K562 (cell line): Measurements from ENCODE around the gene SHISA4. TPM values are rescaled to one million over a fixed set of nuclear protein-coding genes. Genes with fewer than 3 reads are reported as not detected.

ENCODE experiments used
- BRD9 ChIP-seq: fragments of 450-650 bp; IDR thresholded peaks from 2 replicates; pipeline ENCODE4 v1.6.1; 2018; ENCODE audit warnings: low read depth; ENCODE audit not compliant: partially characterized antibody
- NCOA6 ChIP-seq: fragments of 450-650 bp; IDR thresholded peaks from 2 replicates; pipeline ENCODE4 v1.6.1; 2017; ENCODE audit warnings: mild to moderate bottlenecking
- PBX2 ChIP-seq, 2 experiments: IDR thresholded peaks in 1 of 2; conservative IDR thresholded peaks in 1 of 2; 2 replicates each; pipeline ENCODE4 v1.6.1; 2016; ENCODE audit warnings: low read depth in 2 of 2, mild to moderate bottlenecking in 1 of 2, missing compliant biosample characterization in 1 of 2, missing genetic modification characterization in 1 of 2, moderate library complexity in 1 of 2
- PTBP1 ChIP-seq: fragments of 200-400 bp; formaldehyde crosslinking; IDR thresholded peaks from 2 replicates; pipeline ENCODE4 v1.6.1; 2017; ENCODE audit warnings: low read depth, low read length
- SMAD4 ChIP-seq: fragments of 250-450 bp; sonication (Bioruptor Pico); conservative IDR thresholded peaks from 2 replicates; pipeline ENCODE4 v1.8.0; 2021; ENCODE audit warnings: inconsistent platforms, mild to moderate bottlenecking, moderate library complexity
- TFAP4 ChIP-seq: sonication (generic); formaldehyde crosslinking; IDR thresholded peaks from 2 replicates; pipeline ENCODE4 v1.8.0; 2022; ENCODE audit warnings: missing genetic modification reagents, mild to moderate bottlenecking, moderate library complexity, borderline replicate concordance
- THRB ChIP-seq: fragments of 450-650 bp; formaldehyde crosslinking; conservative IDR thresholded peaks from 2 replicates; pipeline ENCODE4 v1.4.0; 2022; ENCODE audit warnings: mild to moderate bottlenecking, missing genetic modification characterization
- ZBTB43 ChIP-seq: sonication (generic); formaldehyde crosslinking; IDR thresholded peaks from 2 replicates; pipeline ENCODE4 v1.8.0; 2023; ENCODE audit warnings: mild to moderate bottlenecking, missing genetic modification reagents
- ZFPM2 ChIP-seq: fragments of 250-450 bp; sonication (Bioruptor Pico); IDR thresholded peaks from 2 replicates; pipeline ENCODE4 v1.5.1; 2022; ENCODE audit warnings: mild to moderate bottlenecking
- ZNF175 ChIP-seq: fragments of 200-800 bp; sonication (Bioruptor generic); IDR thresholded peaks from 2 replicates; pipeline ENCODE4 v1.6.1; 2016; ENCODE audit warnings: low read depth, mild to moderate bottlenecking, missing genetic modification characterization, missing compliant biosample characterization
- ZNF212 ChIP-seq: fragments of 450-650 bp; formaldehyde crosslinking; IDR thresholded peaks from 2 replicates; pipeline ENCODE4 v1.4.0; 2020; ENCODE audit warnings: mild to moderate bottlenecking
- ZNF232 ChIP-seq: sonication (generic); formaldehyde crosslinking; IDR thresholded peaks from 2 replicates; pipeline ENCODE4 v1.8.0; 2022; ENCODE audit warnings: mild to moderate bottlenecking, missing genetic modification reagents
- ZNF518B ChIP-seq: fragments of 250-450 bp; sonication (Bioruptor Pico); IDR thresholded peaks from 2 replicates; pipeline ENCODE4 v1.5.0; 2021; ENCODE audit warnings: mild to moderate bottlenecking, moderate library complexity
- polyA plus RNA-seq, 8 experiments: library from polyadenylated mRNA; depleted of rRNA in 4 of 8; stranded (reverse) in 5 of 8; unstranded in 3 of 8; fragments of >200 nt; fragmentation: Nextera tagmentation in 2 of 8; fragmentation: Illumina TruSeq in 1 of 8; extraction: Ambion mirVana in 2 of 8; extraction: Trizol in 1 of 8; gene quantifications; 2 replicates each; pipeline versions ENCODE4 v1.2.1 to v1.2.3, GENCODE V29; 2011 to 2014; ENCODE audit warnings: inconsistent platforms in 1 of 8, missing spikeins in 1 of 8
- total RNA-seq, 7 experiments: library from RNA; depleted of rRNA in 6 of 7; stranded (reverse); fragments of >200 nt in 6 of 7; fragmentation: Illumina TruSeq in 2 of 7; extraction: Trizol in 2 of 7; gene quantifications; 2 replicates each; pipeline versions ENCODE4 v1.2.1 to v1.2.3, GENCODE V29; 2011 to 2021; ENCODE audit warnings: low replicate concordance in 1 of 7

The SHISA4 gene
- total and polyA plus RNA-seq, 9 of the 15 experiments (the other 6 are each of a cell fraction or from before 2014, with no cell fraction given), result 0.15 to 0.95 (median 0.68) TPM; not detected in 2

GRCh38 chr1:201916649-201917249 is 28.1 kb downstream of the SHISA4 start (continued):
- TF ChIP-seq ZBTB43, result no peak
- no peak for TF ChIP-seq TFAP4 (CRISPR knock-in tag)
- TF ChIP-seq BRD9, result no peak
- no peak for TF ChIP-seq THRB (CRISPR knock-in tag)
- no peak for TF ChIP-seq SMAD4 (CRISPR knock-in tag)
- no peak for TF ChIP-seq ZFPM2 (CRISPR knock-in tag)
- peak; percentile 79; the same call in 1 of the 2 replicates for TF ChIP-seq ZNF175 (CRISPR knock-in tag)
- no peak for TF ChIP-seq NCOA6
- no peak for TF ChIP-seq PTBP1
- TF ChIP-seq PBX2 (CRISPR knock-in tag; IDR thresholded peaks at IDR 0.05; ENCODE audit: low read depth), result no peak
- 0 out of 2 replicates have a peak, but pooled peaks have one; percentile 19 for TF ChIP-seq PBX2 (tag; conservative IDR thresholded peaks at IDR 0.05; ENCODE audit: low read depth)
- TF ChIP-seq ZNF212 (CRISPR knock-in tag), result no peak
- no peak for TF ChIP-seq ZNF232 (CRISPR knock-in tag)
- no peak for TF ChIP-seq ZNF518B (CRISPR knock-in tag)
